Lower lobe of right lung (tissue), 2 donors: Measurements from ENCODE around the gene RGS6. TPM values are rescaled to one million over a fixed set of nuclear protein-coding genes. Genes with fewer than 3 reads are reported as not detected.
"Not testable (repeated sequence)": the region's sequence is repeated elsewhere in the genome, so short reads cannot be mapped to it uniquely, and the experiment has no call there.

Experiments used
- ATAC-seq, 2 donors: fragments of 200-7000 bp; cut with Tn5 transposase; one replicate each; pipeline ENCODE4 v1.9.1; 2020 to 2022; ENCODE audit warnings: mild to moderate bottlenecking in 2 of 2, moderate library complexity in 2 of 2
- DNase-seq: peaks from one replicate; pipeline ENCODE4 v3.0.0-alpha.2; 2020
- H3K27ac ChIP-seq: fragments of 200-600 bp; one replicate; pipeline ENCODE4 v1.8.0; 2022
- H3K27me3 ChIP-seq: fragments of 200-600 bp; one replicate; pipeline ENCODE4 v1.8.0; 2022; ENCODE audit warnings: low read depth
- H3K36me3 ChIP-seq: fragments of 200-600 bp; one replicate; pipeline ENCODE4 v1.8.0; 2022; ENCODE audit warnings: mild to moderate bottlenecking
- H3K4me1 ChIP-seq: fragments of 200-600 bp; one replicate; pipeline ENCODE4 v1.8.0; 2022
- H3K4me3 ChIP-seq: fragments of 200-600 bp; one replicate; pipeline ENCODE4 v1.8.0; 2022; ENCODE audit warnings: mild to moderate bottlenecking
- H3K9me3 ChIP-seq: fragments of 200-600 bp; one replicate; pipeline ENCODE4 v1.8.0; 2022
- intact Hi-C: fragments of 100-400 bp; cut with DNase I; formaldehyde crosslinking; loops from one replicate; pipeline ENCODE4 v1.11.0; 2022
- long read RNA-seq: library from polyadenylated mRNA; unstranded; transcript quantifications from one replicate; pipeline ENCODE4 v2.0.0, GENCODE V29; 2021
- total RNA-seq: library from RNA; stranded (reverse); fragmentation: NEBNext Ultra II Directional; extraction: Animal tissue kit (Norgen Biotek cat#: 25700); gene quantifications from one replicate; pipeline ENCODE4 v1.2.1, GENCODE V29; 2021
- TF ChIP-seq, protein P1 (sequence below): fragments of 200-600 bp; IDR thresholded peaks from one replicate; pipeline ENCODE4 v1.8.0; 2022; ENCODE audit warnings: antibody characterized with exemption, mild to moderate bottlenecking
- donor health status: DM: no; HTN: yes; CAD: no; lungs with severe emphysema.

The RGS6 gene
- 2.5 TPM for total RNA-seq
- long read RNA-seq, partial matches to known transcripts, result 1 of 4 reads
- long read RNA-seq, other reads (novel, unspliced or antisense), result 3 of 4 reads

DNA sequence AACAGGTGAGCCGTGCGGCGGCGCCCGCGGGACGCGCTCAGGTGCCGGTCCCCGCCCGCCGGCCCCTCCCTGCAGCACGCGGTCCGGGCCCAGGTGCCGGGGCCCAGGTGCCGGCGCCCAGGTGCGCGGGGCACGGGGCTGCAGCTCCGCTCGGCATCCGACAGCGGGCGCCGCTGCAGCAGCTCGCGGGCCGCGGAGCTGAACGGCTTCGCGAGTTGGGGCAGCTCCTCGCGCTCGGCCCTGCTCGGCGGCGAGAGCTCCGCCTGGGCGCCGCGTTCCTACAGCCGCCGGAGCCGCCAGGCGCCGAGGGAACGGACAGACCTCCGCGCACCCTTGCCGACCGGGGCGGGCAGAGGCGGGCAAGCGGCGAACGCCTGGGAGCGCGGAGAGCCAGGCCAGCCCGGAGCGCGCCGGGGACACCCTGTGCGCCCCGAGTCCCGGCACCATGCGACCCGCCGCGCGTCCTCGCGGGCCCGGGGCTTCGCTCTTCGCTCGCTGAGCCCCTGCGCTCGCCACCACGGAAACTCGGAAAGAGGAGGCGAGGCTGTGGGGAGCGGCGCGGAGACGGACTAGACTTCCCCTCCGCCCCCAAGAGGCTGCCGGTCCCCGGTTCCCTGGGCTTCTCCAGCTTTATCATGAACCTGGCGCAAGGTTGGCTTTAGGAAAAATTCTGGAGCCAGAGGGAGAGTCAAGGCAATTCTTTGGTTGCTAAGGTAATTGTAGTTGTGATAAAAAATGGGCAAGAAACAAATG is at the start of gene RGS6:
TSS of gene RGS6 (plus strand) at position 201 of the 753 bp plus-strand sequence.
- intact Hi-C loops, result no loop called here
- no peaks in the 10 kb centered on the region for H3K9me3 ChIP-seq
- no peaks in the 10 kb centered on the region for H3K36me3 ChIP-seq
- peak within 1 kb of the TSS; percentile 49 for H3K4me3 ChIP-seq
- peak; percentile 56 for DNase-seq
- peak; percentile 96 to 97 for ATAC-seq
- peaks cover 15% of the 10 kb centered on the region for H3K4me1 ChIP-seq
- no peak within 1 kb of the TSS for H3K27ac ChIP-seq
- TF ChIP-seq, protein P1, sequence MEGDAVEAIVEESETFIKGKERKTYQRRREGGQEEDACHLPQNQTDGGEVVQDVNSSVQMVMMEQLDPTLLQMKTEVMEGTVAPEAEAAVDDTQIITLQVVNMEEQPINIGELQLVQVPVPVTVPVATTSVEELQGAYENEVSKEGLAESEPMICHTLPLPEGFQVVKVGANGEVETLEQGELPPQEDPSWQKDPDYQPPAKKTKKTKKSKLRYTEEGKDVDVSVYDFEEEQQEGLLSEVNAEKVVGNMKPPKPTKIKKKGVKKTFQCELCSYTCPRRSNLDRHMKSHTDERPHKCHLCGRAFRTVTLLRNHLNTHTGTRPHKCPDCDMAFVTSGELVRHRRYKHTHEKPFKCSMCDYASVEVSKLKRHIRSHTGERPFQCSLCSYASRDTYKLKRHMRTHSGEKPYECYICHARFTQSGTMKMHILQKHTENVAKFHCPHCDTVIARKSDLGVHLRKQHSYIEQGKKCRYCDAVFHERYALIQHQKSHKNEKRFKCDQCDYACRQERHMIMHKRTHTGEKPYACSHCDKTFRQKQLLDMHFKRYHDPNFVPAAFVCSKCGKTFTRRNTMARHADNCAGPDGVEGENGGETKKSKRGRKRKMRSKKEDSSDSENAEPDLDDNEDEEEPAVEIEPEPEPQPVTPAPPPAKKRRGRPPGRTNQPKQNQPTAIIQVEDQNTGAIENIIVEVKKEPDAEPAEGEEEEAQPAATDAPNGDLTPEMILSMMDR, result peak; percentile 7
- peaks cover 46% of the 10 kb centered on the region for H3K27me3 ChIP-seq

GRCh38 chr14:71883094-71883493 is 49.1 kb upstream of the RGS6 start:
- Histone ChIP-seq H3K4me3 (no peak overlapping the region), H3K9me3 (no peaks in the 10 kb centered on the region), H3K27me3 (no peaks in the 10 kb centered on the region), H3K4me1 (no peaks in the 10 kb centered on the region), H3K27ac (no peak overlapping the region), H3K36me3 (no peaks in the 10 kb centered on the region)
- TF ChIP-seq, protein P1, result no peak
- DNase-seq, result no peak
- intact Hi-C loops, result no loop called here
- no peak for ATAC-seq

- Histone ChIP-seq H3K27me3 (no peaks in the 10 kb centered on the region), H3K9me3 (no peaks in the 10 kb centered on the region), H3K4me3 (no peak overlapping the region), H3K27ac (peak overlapping the region; percentile 2), H3K4me1 (no peaks in the 10 kb centered on the region), H3K36me3 (no peaks in the 10 kb centered on the region)
- TF ChIP-seq, protein P1, result no peak
- ATAC-seq, result peak; percentile 38 to 63
- no peak for DNase-seq
- intact Hi-C loops, result no loop called here
These were observed 46.9 kb upstream of the RGS6 start for GRCh38 chr14:71885301-71885700.

DNA sequence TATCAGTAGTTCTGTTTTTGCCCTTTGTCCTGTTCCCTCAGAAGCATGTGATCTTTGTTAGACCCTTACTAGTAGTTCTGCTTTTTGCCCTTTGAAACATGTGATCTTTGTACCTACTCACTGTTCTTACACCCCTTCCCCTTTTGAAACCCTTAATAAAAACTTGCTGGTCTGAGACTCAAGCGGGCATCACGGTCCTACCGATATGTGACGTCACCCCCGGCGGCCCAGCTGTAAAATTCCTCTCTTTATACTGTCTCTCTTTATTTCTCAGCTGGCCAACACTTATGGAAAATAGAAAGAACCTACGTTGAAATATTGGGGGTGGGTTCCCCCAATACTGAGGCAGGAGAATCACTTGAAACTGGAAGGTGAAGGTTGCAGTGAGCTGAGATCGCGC is 44.4 kb upstream of the RGS6 start:
- H3K27me3 ChIP-seq, H3K4me3 ChIP-seq, H3K36me3 ChIP-seq, H3K4me1 ChIP-seq, ATAC-seq, intact Hi-C loops, H3K27ac ChIP-seq, DNase-seq, H3K9me3 ChIP-seq: not testable (repeated sequence)

- ATAC-seq, result no peak
- DNase-seq, result no peak
- TF ChIP-seq, protein P1, result no peak
- Histone ChIP-seq H3K27ac (no peak overlapping the region), H3K36me3 (no peaks in the 10 kb centered on the region), H3K9me3 (no peaks in the 10 kb centered on the region), H3K27me3 (no peaks in the 10 kb centered on the region), H3K4me1 (no peaks in the 10 kb centered on the region), H3K4me3 (no peak overlapping the region)
- intact Hi-C loops, result no loop called here
These were observed 41.7 kb upstream of the RGS6 start for GRCh38 chr14:71890541-71890940.

DNA sequence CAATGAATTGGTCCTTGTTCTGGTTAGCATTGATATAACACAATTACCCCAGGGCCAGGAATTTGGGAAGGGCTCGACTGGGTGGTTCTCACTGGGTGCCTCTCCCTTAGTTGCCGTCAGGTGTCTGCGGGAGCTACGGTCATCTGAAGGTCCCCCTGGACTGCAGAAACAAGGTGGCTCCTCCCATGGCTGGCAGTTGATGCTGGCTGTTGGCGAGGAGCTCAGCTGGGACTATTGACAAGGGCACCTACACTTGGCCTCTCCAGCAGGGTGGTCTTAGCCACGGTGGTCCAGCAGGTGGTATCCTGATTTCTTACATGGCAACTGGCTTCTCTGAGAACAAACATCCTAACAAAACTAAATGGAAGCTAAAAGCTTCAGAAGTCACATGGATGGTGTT is 41.0 kb upstream of the RGS6 start:
- Histone ChIP-seq H3K9me3 (no peaks in the 10 kb centered on the region), H3K4me3 (no peak overlapping the region), H3K36me3 (no peaks in the 10 kb centered on the region), H3K27ac (no peak overlapping the region), H3K4me1 (no peaks in the 10 kb centered on the region), H3K27me3 (no peaks in the 10 kb centered on the region)
- ATAC-seq, result no peak
- TF ChIP-seq, protein P1, result no peak
- no peak for DNase-seq
- intact Hi-C loops, result no loop called here
